HL-60 (cell line): ENCODE measurements around the gene ROPN1L.

Experiments
- GABPA ChIP-seq: IDR thresholded peaks from 2 replicates; pipeline ENCODE4 v1.6.1; 2012; ENCODE audit warnings: low read depth
- POLR2AphosphoS5 ChIP-seq: IDR thresholded peaks from 2 replicates; pipeline ENCODE4 v1.6.1; 2012; ENCODE audit warnings: low read depth
- TF ChIP-seq, protein P1 (sequence below): IDR thresholded peaks from one replicate; pipeline ENCODE4 v1.5.1; 2011; ENCODE audit warnings: low read length, control low read depth, inconsistent platforms; ENCODE audit not compliant: insufficient read depth

DNA sequence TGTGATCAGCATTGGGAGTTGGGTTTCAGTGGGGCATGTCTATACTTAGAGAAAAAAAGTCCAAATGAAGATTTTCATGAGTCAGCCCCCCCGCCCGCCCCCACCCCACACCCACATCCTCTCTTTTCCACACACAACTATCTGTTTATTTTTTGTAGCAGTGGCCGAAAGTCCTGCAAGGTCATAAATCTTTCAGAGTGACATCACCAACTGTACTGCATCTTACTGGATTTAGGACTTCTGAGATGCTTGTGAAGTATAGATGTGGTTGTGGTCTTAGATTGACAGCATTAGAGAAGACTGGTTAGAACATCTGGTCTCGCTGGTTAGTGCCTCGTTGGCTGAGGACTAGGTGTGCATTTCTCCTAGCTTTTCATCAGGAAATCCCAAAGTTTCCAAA lies 7.3 kb upstream of the ROPN1L start:
- TF ChIP-seq, protein P1, sequence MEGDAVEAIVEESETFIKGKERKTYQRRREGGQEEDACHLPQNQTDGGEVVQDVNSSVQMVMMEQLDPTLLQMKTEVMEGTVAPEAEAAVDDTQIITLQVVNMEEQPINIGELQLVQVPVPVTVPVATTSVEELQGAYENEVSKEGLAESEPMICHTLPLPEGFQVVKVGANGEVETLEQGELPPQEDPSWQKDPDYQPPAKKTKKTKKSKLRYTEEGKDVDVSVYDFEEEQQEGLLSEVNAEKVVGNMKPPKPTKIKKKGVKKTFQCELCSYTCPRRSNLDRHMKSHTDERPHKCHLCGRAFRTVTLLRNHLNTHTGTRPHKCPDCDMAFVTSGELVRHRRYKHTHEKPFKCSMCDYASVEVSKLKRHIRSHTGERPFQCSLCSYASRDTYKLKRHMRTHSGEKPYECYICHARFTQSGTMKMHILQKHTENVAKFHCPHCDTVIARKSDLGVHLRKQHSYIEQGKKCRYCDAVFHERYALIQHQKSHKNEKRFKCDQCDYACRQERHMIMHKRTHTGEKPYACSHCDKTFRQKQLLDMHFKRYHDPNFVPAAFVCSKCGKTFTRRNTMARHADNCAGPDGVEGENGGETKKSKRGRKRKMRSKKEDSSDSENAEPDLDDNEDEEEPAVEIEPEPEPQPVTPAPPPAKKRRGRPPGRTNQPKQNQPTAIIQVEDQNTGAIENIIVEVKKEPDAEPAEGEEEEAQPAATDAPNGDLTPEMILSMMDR = no peak
- TF ChIP-seq GABPA = no peak
- TF ChIP-seq POLR2AphosphoS5 = no peak
